Esophagus muscularis mucosa (tissue), 3 donors: ENCODE measurements around the gene ELL3.

Experiments used
- CTCF ChIP-seq, 3 experiments: fragments of 200-600 bp in 2 of 3; fragments of 450-650 bp in 1 of 3; sonication (generic) in 2 of 3; IDR thresholded peaks; one replicate each; pipeline ENCODE4 v1.5.1; 2017 to 2019; ENCODE audit warnings: antibody characterized with exemption in 3 of 3, mild to moderate bottlenecking in 2 of 3, moderate library complexity in 1 of 3
- POLR2AphosphoS5 ChIP-seq, 2 donors: sonication (generic); formaldehyde crosslinking; IDR thresholded peaks; one replicate each; pipeline ENCODE4 v1.6.1; 2017; ENCODE audit warnings: antibody characterized with exemption in 2 of 2

DNA sequence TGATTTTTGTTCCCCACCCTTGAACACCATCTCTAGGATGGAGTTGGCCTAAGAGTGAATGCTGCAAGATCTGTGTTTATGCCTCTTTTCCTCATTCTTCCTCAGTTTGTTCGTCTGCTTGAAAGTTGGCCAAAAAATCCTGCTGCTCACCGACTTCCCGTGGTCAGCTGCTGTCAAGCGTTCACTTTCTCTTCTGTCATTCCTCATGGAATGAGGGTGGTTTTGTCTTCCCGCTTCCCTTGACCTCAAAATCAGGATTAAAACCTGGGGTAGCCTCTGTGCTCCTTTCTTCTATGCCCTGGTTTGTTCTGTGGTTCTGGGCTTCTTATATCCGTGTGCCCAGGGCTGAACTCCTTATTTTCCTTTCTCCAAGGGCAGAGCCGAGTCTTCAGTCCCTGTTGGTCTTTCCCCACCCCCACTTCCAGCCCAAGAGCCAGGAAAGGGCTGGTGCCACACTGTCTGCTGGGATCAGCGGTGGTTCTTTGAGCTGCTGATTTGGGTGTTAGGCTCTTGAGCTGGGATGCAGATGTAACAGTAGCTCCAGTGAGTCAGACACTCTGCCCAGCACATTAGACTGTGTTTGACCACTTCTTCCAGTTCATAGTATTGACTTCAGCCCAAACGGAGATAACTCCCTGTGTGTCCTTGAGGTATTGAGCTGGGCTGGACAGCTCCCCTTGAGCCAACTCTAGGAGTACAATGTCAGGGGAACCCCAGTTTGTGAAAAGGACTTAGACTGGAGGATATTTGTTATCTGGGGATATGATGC lies 17.7 kb upstream of the ELL3 start:
- no peak for TF ChIP-seq CTCF (IDR thresholded peaks at IDR 0.05)
- no peak for TF ChIP-seq POLR2AphosphoS5 (IDR thresholded peaks at IDR 0.05)
